GM04503 (cell line): ENCODE results near the gene LMX1B.
"Not testable (repeated sequence)": the region's sequence is repeated elsewhere in the genome, so short reads cannot be mapped to it uniquely, and the experiment has no call there.

ENCODE experiments used
- DNase-seq: peaks from one replicate; pipeline ENCODE4 v3.0.0-alpha.2; 2012; ENCODE audit warnings: low read depth

Gene LMX1B

DNA sequence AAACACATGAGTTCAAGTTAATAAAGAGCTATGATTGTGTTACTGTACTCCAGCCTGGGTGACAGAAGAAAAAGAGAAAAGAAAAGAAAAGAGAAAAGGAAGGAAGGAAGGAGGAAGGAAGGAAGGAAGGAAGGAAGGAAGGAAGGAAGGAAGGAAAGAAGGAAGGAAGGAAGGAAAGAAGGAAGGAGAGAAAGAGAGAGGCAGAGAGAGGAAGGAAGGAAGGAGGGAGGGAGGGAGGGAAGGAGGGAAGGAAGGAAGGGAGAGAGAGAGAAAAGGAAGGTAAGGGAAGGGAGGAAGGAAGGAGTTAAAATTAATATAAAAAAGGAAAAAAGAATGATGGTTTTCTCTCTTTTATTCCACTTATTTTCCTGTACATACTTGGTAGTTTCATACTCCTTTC is 101.7 kb downstream of the LMX1B start:
- no peak for DNase-seq

DNA sequence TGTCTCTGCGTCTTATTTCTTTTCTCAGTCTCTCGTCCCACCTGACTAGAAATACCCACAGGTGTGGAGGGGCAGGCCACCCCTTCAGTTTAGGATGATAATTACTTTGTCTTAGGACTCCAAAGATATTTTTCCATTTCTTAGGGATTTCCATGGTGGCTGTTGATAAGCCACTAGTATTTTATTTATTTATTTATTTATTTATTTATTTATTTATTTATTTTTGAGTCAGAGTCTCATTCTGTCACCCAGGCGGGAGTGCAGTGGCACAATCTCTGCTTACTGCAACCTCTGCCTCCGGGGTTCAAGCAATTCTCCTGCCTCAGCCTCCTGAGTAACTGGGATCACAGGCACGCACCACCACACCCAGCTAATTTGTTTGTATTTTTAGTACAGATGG is 103.7 kb downstream of the LMX1B start:
- not testable (repeated sequence) for DNase-seq

DNA sequence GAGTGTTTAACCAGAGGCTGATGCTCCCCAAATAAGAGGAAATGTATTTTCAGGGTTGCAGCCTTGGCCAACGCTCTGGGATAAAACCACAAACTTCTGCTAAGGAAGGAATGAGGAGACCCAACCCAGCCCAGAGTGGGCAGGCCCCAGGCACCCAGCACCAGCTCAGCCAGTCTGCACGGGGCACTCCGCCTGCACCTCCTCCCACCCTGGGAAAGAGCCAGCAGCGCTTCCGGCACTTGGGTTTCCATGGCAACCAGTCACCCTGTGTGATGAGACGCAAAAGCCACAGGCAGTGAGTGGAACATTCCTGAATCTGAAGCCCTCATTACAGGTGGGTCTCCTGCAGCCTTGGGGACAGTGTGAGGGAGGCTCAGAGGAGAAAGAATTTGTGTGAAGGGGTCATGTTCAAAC is 105.9 kb downstream of the LMX1B start:
- no peak for DNase-seq

DNA sequence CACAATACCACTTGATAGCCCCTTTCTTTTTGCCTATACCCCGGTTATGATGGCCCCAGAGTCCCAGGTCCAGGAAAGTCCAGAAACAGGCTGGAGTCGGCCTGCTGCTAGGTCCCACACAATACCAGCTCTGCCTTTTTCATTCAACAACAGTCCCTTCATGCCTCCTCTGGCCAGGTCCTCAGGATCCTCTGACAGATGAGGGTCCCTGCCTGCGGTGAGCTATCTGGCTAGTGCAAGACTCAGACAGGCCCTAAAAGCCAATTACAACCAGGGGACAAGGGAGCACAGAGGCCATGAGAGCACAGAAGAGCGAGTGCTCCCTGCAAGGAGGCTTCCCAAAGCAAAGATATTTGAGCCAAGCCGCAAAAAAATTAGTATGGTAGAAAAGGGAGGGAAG is 106.3 kb downstream of the LMX1B start:
- DNase-seq: no peak

DNA sequence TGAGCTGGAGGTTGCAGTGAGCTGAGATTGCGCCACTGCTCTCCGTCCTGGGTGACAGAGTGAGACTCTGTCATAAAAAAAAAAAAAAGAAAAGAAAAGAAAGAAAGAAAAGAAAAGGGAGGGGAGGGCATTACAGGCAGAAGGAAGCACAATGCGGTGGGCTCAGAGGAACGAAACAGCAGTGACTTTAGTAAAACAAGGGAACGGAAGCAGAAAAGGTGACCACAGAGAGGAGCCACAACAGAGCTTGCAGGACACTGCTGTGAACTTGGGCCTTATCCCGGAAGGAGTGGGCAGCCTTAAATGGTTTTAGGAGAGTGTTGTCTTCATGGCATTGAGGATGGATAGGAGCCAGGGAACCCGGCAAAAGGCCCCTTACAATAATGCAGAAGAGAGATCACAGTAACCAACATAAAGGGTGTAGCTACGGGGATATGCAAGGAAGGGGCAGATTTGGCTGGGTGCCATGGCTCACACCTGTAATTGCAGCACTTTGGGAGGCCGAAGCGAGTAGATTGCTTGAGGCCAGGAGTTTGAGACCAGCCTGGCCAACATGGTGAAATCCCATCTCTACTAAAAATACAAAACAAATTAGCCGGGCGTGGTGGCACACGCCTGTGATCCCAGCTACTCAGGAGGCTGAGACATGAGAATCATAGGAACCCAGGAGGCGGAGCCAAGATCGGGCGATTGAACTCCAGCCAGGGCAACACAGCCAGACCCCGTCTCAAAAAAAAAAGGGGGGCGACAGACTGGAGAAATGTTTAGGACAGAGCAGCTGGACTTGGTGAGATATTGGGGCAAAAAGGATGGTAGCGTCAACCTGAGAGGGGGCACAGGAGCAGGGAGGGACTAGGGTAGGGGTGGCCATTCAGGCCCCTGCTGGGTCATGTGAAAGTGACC is 107.2 kb downstream of the LMX1B start:
- no peak for DNase-seq

DNA sequence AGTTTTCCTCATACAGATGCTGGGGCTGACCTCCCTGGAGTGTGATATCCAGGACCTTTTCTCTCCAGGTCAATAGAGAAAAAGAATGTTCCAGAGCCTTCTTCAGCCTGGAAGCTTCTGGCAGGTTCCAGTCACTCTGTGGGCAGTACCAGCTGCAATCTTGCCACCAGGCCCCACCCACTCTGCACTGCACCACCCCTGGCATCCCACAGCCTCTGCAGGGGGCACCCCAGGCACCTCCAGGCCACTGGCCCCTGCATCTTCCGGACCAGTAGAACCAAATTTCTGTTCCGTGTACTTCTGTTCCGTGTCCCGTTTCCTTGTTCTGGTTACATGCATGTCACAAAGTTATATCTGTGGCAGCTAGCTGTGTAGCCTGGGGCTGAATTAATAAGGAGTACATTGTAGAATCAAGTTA is 107.8 kb downstream of the LMX1B start:
- DNase-seq: no peak

DNA sequence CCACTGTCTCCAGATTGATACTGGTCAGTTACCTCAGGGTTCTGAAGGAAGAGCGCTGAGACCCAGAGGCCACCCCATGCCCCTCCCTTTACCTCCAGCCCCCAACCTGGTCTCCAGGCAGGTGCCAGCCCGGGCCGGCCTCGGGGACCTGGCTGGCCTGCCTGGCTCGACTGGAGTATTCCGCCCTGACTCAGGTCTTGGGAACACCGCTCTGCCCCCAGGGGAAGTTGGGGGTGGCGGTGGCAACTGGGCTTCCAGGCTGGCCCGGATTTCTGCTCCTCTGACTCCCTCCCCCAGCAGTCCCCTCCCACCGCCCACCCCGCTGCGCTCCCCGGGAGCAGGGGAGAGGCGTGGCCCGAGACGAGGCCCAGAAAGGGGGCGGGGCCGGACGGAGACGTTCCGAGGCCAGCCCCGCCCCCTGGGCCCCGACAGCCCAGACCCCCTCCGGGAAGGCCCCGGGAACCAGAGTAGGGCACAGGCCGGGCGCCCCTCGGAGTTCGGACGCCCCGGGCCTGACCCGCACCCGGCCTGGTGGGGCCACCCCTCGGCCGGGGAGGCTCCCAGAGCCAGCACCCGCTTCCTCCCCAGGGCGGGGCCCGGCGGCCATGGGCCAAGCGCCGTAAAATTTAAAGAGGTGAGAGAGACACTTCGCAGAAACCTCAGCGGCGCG is 108.7 kb downstream of the LMX1B start:
- DNase-seq: no peak

DNA sequence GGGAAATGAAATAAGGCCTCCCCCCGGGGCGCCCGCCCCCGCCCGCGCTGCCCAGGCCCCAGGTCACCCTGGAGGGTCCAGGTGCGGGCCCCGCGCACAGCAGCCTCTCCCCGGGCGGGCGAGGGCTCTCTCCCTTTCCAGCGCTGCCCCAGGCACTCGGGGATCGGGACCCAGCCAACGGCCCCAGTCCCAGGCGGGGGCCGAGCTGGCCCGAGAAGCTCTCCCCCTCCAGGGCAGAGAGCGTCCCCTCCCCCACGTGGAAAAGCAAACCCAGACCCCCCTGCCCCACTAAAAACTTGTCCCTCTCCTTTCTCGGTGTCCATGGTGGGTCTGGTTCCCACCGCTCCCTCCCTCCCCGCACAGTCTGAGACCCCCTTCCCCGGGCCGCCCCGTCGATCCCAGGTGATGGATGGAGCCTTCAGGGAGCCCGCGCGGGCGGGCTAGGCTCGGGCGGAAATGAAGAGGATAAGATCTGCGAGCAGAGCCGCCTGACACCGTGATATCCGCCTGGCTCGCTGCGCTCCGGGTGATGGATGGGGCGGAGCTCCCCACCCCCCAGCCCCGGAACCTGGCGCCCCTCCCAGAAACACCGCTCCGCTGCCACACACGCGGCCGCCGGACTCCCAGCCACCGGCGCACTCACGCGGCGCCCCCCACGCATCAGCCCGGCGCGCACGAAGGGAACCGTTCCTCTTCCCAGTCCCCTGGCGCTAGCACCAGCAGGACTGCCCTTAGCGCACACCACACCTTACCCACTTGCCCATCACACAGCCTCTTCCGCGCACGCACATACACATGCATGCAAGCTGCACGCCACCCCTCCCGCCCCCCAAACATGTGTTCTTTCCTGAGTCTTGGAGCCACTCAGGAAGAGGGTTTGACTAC is 109.4 kb downstream of the LMX1B start:
- no peak for DNase-seq

DNA sequence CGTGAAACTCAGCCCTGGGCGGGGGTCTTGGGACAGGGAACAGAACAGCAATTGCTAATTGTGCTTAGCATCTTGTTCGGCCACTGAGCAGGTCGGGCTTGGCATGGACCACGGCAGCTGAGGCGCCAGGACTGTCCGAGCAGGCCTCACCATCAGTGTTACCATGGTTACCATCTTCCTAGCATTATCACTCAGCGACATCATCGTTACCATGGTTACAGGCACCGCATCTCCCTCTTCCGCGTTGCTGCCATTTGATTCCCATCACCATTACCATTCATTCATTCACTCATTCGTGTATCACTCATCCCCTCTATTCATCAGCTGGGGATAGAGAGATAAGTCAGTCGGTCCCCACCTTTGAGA is 110.1 kb downstream of the LMX1B start:
- no peak for DNase-seq

DNA sequence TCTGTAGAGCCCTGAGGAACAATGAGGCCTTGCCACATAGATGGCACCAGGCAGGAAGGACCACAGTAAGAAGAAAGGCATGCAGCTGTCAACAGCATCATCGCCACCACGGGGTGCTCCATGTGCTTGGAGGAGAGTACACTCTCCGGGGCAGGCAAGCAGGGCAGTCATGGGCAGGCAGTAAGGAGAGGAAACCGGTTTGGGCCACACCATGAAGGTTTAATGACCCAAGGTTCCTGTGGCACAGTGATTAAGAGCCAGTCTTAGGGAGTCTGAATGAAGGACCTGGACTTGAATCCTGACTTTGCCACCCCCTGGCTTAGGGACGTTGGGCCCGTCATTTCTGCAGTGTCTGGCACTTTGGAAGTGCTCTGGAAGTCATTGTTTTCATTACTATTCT is 110.5 kb downstream of the LMX1B start:
- no peak for DNase-seq

DNA sequence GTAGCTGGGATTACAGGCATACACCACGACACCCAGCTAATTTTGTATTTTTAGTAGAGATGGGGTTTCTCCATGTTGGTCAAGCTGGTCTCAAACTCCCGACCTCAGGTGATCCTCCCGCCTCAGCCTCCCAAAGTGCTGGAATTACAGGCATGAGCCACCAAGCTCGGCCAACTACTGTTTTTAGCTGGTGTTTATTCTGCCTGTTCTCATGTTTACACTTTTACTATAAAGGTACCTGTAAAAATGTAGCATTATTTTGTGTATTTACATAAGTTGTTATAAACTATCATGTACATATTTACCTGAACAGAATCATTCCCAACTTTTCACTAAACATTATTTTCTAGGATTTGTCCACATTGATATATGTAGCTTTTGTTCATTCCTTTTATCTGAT is 111.8 kb downstream of the LMX1B start:
- DNase-seq: not testable (repeated sequence)

DNA sequence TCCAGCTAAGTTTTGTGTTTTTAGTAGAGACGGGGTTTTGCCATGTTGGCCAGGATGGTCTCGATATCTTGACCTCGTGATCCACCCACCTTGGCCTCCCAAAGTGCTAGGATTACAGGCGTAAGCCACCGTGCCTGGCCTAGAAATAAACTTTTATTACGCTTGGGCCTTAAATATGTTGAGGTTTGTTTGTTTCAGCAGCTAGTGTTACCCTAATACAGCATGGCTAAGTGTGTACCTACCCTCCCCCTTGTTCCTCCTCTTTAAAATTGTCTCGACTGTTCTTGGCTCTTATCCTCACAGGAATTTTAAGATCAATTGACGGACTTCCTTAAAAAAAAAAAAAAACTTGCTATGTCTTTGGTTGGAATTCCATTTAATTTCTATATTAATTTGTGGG is 114.5 kb downstream of the LMX1B start:
- not testable (repeated sequence) for DNase-seq

DNA sequence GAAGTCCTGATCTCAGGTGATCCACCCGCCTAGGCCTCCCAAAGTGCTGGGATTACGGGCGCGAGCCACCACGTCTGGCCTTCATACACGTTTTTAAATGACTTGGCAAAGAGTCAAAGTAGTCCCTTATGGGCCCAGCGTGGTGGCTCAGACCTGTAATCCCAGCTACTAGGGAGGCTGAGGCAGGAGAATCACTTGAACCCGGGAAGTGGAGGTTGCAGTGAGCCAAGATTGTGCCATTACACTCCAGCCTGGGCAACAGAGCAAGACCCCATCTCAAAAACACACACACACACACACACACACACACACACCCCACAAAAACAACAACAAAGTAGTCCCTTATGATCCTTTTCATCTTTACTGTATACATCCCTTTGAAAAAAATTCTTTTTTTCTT is 116.9 kb downstream of the LMX1B start:
- DNase-seq: not testable (repeated sequence)

DNA sequence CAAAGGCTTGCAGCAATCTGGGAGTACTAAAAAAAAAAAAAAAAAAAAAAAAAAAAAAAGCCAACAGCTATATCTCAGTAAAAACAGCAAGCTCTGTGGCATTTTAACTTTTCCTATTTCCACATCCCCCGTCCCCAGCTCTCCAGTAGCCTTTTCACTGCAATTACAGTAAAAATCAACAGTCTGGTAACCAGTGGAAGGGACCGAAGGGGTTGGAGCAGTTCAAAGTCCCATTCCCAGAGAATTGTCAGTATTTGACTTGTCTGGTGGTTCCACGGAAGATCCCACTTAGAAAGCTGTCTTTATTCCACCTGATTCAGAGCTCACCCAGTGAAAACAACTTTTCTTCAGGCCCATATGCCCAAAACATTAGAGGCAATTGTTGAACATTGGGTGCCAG is 119.3 kb downstream of the LMX1B start:
- no peak for DNase-seq

DNA sequence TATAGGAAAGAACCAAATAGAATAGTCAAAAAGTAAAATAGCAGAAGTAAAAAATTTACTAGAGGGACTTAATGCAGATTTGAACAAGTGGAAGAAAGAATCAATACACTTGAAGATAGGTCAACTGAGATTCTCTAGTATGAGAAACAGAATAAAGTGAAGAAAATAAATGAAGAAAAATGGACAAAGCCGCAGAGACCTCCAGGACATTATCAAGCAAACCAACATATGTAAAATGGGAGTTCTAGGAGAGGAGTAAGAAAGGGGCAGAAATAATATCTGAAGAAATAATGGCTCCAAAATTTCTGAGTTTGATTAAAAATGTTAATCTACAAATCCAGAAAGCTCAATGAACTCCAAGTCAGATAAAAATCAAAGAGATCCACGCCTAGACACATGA is 121.1 kb downstream of the LMX1B start:
- no peak for DNase-seq

DNA sequence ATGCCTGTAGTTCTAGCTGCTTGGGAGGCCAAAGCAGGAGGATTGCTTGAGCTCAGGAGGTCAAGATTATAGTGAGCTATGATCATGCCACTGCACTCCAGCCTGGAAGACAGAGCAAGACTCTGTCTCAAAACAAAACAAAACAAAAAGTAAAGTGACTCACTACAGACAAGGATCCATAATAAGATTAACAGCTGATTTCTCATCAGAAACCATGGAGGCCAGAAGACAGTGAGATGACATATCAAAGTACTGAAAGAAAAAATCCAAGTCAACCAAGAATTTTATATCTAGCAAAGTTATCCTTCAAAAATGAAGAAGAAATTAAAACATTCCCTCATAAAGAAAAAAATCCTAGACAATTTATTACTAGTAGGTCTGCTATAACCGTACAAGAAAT is 121.8 kb downstream of the LMX1B start:
- no peak for DNase-seq

DNA sequence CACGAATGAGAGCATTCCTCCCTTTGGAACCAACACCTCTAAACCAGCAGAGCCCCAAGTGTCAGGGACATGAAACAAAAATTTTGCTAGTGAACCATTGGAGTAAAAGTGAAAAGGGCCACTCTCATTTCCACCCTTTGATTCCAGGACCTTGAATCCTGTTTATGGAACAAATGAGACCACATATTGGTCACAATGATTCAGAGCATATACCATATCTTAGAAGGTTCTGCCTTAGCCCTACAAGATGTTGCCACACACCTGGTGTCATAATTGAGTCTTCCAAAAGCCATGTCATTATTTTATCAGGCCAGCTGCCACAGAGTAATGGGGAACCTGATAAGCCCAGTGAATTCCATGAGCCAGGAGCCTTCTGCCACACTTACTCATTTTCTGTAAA is 124.8 kb downstream of the LMX1B start:
- no peak for DNase-seq

DNA sequence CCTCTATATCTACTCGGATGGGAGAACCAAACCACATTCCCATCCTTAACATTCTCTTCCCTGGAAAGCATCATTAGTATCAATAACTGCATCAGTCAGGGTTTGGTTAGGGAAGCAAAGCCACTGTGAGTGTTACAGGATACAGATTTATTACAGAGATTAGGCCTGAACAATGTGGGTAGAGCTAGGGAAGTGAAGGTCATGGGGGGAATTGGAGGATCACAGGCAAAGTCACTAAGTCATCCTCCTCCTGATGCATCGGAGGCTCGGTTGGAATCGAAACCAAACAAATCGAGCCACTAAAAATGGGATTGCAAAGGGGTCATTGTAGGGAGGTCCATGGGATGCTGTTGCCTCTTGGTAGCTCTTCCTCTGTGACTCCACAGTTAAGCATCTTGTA is 129.3 kb downstream of the LMX1B start:
- no peak for DNase-seq

DNA sequence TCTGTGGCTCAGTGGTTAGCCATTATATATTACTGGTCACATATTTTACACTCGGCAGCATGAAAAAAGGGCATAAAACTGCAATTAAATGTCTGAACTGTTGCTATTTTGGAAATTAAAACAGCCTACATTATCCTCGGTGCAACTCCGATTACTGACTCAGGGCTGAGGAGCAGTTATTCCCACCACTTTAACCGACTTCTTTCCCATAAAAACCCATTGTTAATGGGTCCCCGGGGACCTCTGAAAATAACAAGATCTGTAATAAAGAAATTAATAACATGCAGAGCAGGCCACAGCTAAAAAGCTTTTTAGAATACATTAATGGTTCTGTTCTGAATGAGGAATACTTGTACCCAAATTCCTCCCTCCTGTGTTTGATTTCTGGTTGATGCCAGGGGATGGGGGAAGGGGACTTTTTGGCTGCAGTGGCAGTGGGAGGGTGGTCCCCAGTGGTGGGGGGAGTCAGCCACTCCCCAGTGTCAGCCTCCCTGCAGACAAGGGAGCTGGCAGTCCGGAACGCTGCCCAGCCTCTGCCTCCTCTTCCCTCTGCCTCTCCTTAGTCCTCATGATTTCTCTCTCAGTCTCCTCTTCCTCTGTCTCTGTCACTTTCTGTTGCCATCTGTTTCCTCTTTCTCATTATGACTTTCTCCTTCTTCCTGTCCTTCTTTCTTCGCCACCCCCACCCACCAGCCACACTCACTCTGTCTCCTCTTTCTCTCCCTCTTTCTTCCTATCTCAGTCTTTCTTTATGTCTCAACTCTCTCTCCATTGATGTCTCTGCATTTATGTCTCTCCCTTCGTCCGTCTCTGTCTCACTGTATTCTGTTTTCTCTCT is 132.1 kb downstream of the LMX1B start:
- DNase-seq: no peak
